CD4-positive, alpha-beta T cell treated with Interleukin-1 beta for 1 hour (primary cell): Measurements from ENCODE around the gene TUFM.
"Not testable (repeated sequence)": the region's sequence is repeated elsewhere in the genome, so short reads cannot be mapped to it uniquely, and the experiment has no call there.

Experiments used
- DNase-seq, 2 donors: peaks; one replicate each; pipeline ENCODE4 v3.0.0-alpha.2; 2020 to 2022

Gene TUFM

DNA sequence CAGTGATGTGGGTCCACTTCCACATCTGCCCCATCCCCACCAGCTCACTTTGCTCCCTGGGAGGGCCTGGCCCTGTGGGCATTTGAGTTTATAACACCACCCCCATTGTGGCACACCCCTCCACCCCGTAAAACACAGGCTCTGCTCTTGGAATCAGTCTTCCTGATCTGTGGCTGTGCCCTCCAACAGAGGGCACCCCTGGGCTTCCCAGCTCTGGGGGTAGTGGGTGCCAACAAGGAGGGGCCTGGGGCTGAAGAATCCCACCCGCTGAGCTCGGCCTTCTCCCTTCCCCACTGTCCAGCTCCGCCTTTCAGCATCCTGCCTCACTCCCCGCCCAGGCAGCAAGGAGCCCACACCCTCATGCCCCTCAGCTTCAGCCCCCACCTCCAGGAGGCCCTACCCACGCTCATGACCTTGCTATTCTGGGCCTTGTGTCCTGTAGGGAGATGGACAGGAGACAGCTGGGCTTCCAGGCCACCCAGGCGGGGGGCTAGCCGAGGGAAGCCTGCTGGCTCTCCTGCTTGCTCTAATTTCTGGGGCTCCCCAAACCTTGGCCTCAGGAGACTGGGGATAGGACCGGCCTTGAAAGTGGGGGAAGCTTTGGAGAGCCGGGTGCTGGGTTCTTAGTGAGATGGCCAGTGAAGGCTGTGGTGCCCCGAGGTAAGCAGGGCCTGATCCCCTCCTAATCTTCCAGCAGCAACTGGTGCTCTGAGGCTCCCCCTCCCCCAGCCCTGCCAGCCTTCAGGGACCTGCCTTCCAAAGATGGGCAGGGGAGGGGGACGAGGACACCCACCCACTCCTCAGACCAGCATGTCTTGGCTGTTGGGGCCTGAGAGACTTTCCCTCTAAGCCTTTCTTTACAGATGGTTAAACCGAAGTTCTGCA is 29.2 kb upstream of the TUFM start:
- no peak for DNase-seq

DNA sequence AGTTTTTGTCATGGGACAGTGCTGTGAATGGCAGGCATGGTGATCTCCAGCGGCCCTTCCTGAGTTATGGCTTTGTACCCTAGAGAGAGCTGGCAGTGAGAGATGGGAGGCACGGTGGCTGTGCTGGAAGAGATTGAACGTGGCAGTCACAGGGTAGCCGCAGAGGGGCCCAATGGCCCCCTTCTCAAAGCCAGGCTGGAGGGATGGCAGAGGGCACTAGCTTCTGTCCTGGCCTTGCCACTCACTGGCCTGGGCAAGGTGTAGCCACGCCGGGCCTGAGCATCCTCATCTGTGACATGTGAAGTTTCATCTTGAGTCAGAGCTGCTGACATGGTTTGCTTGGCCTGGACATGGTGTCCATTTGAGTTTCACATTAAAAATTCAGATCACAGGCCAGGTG is 28.3 kb upstream of the TUFM start:
- no peak for DNase-seq

DNA sequence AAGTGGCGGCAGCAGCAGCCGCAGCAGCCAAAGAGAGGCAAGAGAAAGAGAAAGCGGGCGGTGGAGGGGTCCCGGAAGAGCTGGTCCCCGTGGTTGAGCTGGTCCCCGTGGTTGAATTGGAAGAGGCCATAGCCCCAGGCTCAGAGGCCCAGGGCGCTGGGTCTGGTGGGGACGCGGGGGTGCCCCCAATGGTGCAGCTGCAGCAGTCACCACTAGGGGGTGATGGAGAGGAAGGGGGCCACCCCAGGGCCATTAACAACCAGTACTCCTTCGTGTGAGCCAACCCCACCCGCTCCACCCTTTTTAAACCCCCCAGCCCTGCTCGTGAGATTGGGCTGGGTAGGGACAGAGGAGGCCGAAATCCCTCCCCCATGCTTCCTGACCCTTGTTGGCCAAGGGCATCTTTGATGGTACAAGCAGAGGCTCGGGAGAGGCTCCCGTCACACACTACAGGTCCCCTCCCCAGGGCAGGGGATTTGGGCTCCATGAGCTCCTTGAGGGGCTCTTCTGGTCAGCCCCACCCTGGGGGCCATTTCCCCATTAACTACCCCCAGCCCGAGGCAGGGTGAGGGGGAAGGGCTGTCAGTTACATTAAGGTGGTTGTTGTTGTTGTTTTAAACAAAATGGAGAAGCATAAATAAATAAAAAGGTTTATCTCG is 27.5 kb upstream of the TUFM start:
- peak; percentile 60 to 68 for DNase-seq

DNA sequence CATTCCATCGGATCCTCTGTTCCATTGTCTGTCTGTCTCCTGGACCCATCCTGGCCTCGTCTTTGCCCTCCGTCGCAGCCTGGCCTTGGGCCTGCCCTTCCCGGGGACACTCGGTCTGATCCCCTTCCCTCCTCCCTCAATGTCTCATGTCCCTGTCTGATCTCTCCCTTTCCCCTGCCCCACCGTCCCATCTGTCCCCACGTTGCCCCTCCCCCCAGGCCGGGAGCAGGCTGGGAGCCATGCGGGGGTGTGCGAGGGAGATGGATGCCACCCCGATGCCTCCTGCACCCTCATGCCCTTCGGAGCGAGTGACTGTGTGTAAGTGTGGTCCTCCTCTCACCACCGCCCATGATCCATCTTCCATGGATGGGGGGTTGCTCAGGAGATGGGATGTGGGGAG is 26.8 kb upstream of the TUFM start:
- DNase-seq: no peak

DNA sequence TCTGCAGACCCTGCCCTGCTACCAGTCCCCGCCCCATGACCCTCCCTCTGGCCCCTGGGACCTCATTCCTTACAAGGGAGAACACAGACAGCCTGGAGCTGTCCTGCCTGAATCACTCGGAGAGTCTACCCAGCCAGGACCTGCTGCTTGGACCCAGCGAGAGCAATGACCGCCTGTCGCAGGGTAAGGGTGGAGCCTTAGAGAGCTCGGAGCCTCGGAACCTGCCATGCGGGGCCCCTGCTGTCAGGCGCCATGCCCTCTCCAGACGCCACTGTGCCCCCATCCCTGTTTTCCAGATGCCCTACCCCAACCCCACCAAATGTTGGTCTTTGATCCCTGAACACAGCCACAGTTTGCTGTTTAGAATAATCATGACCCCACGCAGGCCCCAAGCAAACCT is 23.1 kb upstream of the TUFM start:
- no peak for DNase-seq

DNA sequence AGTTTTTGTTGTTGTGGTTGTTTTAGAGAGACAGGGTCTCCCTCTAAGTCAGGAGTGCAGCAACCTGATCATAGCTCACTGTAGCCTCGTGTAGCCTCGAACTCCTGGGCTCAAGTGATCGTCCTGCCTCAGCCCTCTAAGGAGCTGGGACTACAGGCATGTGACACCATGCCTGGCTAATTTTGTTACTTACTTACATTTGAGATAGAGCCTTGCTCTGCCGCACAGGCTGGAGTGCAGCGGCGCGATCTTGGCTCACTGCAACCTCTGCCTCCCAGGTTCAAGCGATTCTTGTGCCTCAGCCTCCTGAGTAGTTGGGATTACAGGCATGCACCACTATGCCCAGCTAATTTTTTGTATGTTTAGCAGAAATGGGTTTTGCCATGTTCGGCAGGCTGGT is 21.5 kb upstream of the TUFM start:
- not testable (repeated sequence) for DNase-seq

DNA sequence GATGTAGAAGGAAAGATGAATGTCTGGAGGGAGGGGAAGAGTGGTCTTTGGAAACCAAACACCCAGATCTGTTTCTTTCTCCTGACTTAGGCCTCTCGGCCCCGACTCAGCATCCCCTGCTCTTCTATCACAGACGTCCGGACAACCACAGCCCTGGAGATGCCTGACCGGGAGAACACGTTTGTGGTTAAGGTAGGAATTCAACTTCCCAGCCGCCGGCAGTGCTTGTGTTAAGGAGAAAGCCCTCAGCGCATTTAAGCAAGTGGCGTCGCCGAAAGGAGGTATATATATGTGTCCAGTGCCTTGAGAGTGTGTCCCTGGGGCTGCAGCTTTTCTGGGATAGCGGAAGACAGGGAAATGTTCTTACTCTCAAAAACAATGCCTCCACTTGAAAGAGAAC is 21.1 kb upstream of the TUFM start:
- no peak for DNase-seq

DNA sequence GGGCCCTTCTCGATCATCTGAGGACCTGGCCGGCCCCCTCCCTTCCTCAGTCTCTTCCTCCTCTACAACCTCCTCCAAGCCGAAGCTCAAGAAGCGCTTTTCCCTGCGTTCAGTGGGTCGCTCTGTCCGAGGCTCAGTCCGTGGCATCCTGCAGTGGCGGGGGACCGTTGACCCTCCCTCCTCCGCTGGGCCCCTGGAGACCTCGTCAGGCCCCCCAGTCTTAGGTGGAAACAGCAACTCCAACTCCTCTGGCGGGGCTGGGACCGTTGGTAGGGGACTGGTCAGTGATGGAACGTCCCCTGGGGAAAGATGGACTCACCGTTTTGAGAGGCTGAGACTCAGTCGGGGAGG is 20.3 kb upstream of the TUFM start:
- DNase-seq: no peak

DNA sequence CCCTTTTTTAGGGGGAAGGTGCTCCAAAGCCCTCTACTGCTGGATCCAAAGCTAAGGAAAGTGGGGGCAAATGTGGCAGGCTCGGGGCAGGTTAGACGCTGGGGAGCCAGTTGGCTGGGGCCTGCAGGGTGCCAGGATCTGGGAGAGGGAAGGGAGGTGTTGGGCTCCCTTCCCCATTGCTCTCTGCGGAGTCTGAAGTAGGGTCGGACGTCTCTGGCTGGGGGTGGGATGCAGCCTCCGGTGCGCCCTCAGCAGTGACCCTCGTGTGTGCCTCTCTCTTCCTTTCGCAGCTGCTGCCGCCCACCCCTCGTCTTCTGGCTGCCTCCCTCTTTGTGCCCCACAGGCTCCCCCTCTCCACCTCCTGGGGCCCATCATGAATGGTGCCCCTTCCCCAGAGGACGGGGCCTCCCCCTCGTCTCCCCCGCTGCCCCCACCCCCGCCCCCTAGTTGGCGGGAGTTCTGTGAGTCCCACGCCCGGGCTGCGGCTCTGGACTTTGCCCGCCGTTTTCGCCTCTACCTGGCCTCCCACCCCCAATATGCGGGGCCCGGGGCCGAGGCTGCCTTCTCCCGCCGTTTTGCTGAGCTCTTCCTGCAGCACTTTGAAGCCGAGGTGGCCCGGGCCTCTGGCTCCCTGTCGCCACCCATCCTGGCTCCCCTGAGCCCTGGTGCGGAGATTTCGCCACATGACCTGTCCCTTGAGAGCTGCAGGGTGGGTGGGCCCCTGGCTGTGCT is 19.7 kb upstream of the TUFM start:
- no peak for DNase-seq

DNA sequence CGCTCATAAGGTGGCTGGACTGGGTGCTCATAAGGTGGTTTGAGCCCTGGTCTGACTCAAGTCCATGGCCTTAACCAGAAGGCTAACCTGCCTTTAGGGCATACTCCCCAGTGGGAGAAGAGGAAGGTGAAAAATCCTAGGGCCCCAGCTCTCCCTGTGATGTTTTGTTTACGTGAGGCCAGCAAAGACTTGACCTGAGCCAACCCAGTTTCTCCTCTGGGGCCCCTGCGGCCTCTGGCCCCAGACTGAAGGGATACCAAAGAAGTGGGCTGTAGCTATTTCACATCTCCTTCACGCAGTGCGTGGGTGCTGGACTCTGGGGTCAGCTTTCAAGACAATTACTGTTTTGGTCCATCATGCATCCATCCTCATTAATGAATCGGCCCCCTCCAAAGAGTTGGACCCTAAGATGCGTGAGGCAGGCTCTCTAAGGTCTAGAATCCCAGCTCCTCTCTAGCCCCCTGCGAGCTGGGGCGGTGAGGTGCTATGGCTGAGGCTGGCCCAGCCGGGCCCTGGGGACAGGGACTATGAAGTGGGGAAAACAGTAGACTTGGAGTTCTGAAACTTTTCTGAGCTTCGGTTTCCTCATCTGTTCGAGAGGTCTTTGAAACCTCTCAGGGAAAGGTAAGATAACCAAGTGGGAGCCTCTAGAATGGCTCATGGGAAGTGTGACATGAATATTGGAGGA is 19.0 kb upstream of the TUFM start:
- no peak for DNase-seq

DNA sequence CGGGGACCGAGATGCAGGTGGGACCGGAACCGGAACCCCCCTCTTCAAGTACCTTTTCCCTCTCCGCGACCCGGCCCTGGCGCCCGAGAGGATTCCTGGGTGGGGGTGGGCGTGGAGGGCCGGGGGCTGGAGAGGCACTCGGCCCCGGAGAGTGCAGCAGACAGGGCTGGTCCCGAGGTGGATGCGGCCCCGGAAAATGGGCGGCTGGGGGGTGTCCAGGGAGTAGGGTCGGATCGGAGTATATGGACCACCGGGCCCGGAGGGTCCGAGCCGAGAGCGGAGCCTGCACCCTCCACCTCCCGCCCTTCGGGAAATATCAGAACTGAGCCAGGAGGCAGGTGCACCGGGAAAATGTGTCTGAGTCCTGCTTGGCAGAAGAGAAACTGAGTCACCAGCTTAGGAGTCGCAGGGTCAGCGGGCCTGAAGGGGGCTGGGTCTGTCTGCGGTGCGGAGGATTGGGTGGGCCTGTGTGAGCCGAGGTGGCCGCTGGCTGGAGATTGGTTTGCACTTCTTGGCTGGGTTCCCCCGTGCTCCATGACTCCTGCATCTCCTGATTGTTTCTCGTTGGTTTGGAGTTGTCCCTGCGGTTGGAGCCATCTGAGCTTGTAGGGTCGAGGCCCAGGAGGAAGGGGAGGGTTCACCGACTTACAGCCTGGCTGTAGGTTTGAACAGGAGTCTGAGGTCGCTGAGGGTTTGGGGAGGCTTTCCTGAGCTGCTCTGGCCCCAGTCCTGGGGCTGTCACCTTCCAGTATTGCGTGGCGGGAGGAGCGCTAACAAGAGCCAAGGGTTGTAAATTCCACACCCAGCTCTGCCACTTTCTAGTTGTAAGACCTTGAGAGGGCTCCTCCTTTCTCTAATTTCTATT is 18.0 kb upstream of the TUFM start:
- peak; percentile 5 to 32 for DNase-seq

DNA sequence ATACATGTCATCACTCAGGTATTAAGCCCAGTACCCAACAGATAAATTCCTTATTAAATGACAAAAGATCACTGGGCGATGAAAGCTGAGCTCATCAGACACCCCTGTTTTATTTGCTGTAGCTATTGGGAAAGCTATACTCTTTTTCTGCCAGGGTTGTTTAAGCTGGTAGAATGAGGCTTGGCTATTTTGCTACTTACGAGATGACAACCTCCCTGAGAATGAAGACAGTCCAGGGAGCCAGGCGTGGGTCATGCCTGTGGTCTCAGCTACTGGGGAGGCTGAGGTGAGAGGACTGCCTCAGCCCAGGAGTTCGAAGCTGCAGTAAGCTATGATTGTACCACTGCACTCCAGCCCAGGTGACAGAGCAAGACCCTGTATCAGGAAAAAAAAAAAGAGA is 13.2 kb upstream of the TUFM start:
- no peak for DNase-seq

DNA sequence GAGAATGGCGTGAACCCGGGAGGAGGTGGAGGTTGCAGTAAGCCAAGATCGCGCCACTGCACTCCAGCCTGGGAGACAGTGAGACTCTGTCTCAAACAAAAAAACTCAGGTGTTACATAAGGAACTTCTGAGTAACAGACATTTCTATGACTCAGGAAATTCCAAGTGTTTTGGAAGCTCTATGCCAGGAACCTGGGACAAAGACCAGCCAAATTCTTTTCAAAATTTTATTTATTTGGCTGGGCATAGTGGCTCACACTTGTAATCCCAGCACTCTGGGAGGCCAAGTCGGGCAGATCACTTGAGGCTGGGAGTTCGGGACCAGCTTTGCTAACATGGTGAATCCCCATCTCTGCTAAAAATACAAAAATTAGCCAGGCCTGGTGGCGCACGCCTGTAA is 12.3 kb upstream of the TUFM start:
- DNase-seq: no peak

DNA sequence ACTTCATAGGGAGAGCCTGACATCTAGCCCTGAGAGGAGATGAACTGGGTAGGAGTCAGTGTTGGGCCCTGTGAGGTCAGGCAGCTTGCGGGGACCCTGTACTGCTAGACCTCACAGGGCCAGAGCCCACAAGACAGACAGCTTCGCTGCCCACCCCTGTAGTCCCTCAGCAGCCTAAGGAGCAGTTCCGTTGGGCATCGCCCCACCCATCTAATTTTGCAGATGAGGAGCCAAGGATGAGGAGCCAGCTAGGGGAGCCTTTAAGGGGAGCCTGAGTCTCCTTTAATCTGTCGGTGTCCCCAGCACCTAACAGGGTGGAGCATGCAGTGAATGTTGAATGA is 755 bp upstream of the TUFM start:
- DNase-seq: no peak

DNA sequence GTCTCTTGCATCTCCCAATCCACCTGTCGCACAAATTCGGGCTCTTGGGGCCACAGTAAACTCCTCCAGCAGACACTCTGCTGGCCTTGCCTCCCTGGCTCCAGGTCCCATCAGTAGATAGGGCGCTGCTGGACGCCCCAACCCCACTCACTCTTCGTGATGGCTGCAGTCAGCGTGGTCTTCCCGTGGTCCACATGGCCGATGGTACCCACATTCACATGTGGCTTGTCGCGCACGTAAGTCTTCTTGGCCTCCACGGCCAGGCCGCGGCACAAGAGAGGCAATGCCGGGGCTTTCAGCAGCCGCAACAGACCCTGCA is 428 bp downstream of the TUFM start:
- no peak for DNase-seq

DNA sequence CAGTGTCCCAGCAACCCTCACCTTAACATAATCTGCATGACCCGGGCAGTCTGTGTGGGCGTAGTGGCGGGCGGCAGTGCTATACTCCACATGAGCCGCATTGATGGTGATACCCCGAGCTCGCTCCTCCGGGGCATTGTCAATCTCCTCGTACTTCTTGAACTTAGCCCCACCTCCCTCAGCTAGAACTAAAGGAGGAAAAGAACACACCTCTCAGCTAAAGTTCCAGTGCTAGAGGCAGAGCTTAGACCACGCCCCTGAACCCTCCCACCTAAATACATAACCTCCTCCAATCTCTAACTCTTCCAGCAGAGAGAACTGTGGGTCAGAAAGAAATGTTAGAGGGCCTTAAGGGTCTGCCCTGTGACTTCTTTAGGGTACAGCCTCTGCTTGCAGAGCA is 855 bp downstream of the TUFM start:
- DNase-seq: peak in 1 of 2 donors; percentile 21

DNA sequence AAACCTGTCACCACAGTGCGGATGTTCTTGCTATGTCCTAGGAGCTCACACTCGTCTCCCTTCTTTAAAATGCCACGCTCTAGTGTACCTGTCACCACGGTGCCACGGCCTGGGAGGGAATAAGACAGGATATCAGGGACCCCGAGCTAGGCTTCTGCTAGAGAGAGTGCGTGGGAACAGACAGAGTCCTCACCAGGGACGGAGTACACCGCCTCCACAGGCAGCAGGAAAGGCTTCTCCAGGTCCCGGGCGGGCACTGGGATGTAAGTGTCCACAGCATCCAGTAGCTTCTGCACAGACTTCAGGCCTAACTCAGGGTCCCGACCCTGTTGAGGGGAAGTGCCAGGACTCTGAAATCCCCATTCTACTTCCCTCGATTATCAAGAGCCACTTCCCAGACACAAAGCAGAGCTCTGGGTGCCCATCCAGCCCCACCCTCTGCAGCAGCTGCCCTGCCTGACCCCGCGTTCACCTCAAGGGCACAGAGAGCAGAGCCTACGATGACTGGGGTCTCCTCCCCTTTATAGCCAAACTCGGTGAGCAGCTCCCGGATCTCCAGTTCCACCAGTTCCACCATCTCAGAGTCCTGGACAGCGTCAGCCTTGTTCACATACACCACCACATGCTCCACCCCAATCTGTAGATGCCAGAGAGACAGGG is 1.8 kb downstream of the TUFM start:
- DNase-seq: no peak

DNA sequence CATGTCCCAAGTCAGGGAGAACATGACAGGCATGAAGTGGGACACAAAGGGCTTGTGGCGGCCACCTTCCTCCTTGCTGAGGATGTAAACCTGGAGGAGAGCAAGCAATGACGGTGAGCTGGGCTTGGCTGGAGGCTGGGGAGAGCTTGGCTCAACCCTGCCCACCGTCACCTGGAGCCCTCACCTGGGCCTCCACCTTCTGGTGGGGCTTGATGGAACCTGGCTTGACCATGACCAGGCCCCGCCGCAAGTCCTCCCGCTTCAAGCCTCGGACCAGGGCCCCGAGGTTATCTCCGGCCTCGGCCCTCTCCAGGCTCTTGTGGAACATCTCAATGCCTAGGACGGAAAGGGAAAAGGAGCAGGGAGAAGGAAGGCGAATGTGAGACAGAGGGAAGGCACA is 2.4 kb downstream of the TUFM start:
- DNase-seq: no peak

DNA sequence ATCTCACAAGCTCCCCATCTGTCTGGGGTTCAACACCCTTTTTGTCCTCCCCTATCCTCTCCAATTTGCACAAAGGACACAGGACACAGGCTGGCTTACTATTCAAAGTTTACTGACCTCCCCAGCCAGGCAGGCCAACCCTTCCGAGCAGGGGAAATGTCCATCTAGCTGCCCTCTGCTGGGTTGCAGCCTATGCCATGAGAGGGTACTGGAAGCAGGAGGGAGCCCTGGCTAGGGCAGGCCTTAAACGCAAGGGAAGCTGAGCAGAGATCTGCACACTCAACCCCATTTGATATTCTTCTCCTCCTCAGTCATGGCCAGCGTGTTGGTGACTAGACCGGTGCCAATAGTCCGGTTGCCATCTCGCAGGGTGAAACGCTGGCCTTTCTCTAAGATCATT is 3.5 kb downstream of the TUFM start:
- DNase-seq: no peak

DNA sequence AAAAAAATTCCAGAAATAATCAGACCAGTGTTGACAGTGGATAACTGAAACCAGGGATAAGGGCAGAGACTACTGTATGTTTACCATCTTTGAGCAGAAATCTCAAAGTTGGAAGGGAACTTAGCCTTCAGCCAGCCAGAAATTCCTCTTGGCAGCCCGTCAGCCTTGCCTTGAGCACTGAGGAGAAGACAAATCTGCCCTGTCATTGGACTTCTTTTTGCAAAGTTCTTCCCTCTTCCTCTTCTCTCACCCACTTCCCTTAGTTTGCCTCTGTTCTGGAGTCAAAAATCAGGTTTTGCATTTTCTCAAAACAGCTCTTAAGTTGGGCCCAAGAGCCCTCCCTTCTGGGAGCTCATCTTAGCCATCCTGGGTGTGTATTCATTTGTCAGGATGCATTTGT is 6.2 kb downstream of the TUFM start:
- DNase-seq: no peak

DNA sequence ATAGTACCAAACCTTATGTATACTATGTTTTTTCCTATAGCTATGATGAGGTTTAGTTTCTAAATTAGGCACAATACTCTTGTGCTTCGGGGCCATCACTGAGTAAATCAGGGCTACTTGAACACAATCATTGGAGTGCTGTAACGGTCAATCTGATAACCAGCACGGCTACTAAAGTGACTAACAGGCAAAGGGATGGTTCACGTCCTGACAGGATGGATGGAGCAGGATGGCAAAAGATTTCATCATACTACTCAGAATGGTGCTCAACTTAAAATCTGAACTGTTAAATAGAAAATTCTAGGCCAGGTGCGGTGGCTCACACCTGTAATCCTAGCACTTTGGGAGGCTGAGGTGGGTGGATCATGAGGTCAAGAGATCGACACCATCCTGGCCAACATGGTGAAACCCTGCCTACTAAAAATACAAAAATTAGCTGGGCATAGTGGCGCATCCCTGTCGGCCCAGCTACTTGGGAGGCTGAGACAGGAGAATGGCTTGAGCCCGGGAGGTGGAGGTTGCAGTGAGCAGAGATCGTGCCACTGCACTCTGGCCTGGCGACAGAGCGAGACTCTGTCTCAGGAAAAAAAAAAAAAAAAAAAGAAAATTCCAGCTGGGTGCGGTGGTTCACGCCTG is 7.0 kb downstream of the TUFM start:
- no peak for DNase-seq

DNA sequence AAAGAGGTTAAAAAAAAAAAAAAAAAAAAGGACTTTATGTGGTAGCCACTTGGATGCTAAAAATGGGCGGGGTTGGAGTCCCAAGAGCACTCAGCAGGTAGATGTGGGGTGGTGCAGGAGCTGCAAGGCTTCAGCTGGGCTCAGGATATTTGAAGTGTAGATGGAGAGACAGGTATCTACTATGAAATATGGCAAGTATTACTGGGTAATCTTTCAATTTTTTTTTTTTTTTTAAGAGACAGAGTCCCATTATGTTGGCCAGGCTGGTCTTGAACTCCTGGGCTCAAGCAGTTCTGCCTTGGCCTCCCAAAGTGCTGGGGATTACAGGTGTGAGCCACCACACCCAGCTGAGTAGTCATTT is 7.6 kb downstream of the TUFM start:
- DNase-seq: no peak
